Panc1 (cell line): Measurements from ENCODE around the gene ELMO1. TPM values are rescaled to one million over a fixed set of nuclear protein-coding genes. Genes with fewer than 3 reads are reported as not detected.

ENCODE experiments used
- ATAC-seq: fragments of 200-7000 bp; cut with Tn5 transposase; 2 replicates; pipeline ENCODE4 v1.9.1; 2020; ENCODE audit warnings: mild to moderate bottlenecking, moderate library complexity
- BruUV-seq: library from RNA; stranded (reverse); fragments of 400-500 nt; replicated peaks from 2 replicates; lab custom pipeline; 2021; lab: Mats Ljungman, UMichigan
- CTCF ChIA-PET: fragments of 300-600 bp; sonication (Branson Sonifier 250); formaldehyde crosslinking; loops from one replicate; lab custom pipeline; 2022; ENCODE audit warnings: antibody characterized with exemption; lab: Charles Lee
- POLR2A ChIA-PET: fragments of 300-600 bp; sonication (Branson Sonifier 250); formaldehyde crosslinking; loops from one replicate; lab custom pipeline; 2022; ENCODE audit warnings: antibody characterized with exemption; lab: Charles Lee
- DNase-seq: peaks from one replicate; pipeline ENCODE4 v3.0.0-alpha.2; 2010; ENCODE audit warnings: low read depth, low spot score
- H3K27ac ChIP-seq: 2 replicates; pipeline ENCODE4 v1.5.1; 2011; ENCODE audit warnings: mild to moderate bottlenecking, low read length, inconsistent platforms
- H3K27me3 ChIP-seq: fragments of 200-500 bp; sonication (Bioruptor generic); 2 replicates; pipeline ENCODE4 v1.6.0; 2014; ENCODE audit warnings: low read length, inconsistent platforms; ENCODE audit not compliant: control insufficient read depth, insufficient read depth
- H3K36me3 ChIP-seq: fragments of 200-500 bp; sonication (Bioruptor generic); 2 replicates; pipeline ENCODE4 v1.5.1; 2014; ENCODE audit warnings: inconsistent platforms, mild to moderate bottlenecking, low read length, moderate library complexity; ENCODE audit not compliant: control insufficient read depth, insufficient read depth
- H3K4me1 ChIP-seq: 2 replicates; pipeline ENCODE4 v1.5.1; 2011; ENCODE audit warnings: inconsistent platforms, mild to moderate bottlenecking, low read length, moderate library complexity; ENCODE audit not compliant: control insufficient read depth, insufficient read depth
- H3K4me3 ChIP-seq, 2 experiments: 2 replicates each; pipeline ENCODE4 v1.5.1; 2011 to 2012; ENCODE audit warnings: low read depth in 2 of 2, low read length in 2 of 2, mild to moderate bottlenecking in 2 of 2, inconsistent platforms in 1 of 2, moderate library complexity in 1 of 2
- H3K9me3 ChIP-seq: fragments of 200-500 bp; sonication (Bioruptor generic); 2 replicates; pipeline ENCODE4 v1.5.1; 2014; ENCODE audit warnings: low read depth, mild to moderate bottlenecking, inconsistent platforms, low read length, moderate library complexity; ENCODE audit not compliant: control insufficient read depth, insufficient read depth
- CTCF ChIP-seq: fragments of 450-650 bp; IDR thresholded peaks from 2 replicates; pipeline ENCODE4 v1.5.1; 2017; ENCODE audit warnings: mild to moderate bottlenecking
- POLR2AphosphoS5 ChIP-seq: IDR thresholded peaks from 2 replicates; pipeline ENCODE4 v1.6.1; 2012; ENCODE audit warnings: mild to moderate bottlenecking, low read depth, low read length, moderate library complexity
- REST ChIP-seq, 2 experiments: IDR thresholded peaks; 2 replicates each; pipeline ENCODE4 v1.6.1; 2011 to 2012; ENCODE audit warnings: low read depth in 2 of 2, control low read depth in 1 of 2, low read length in 1 of 2, mild to moderate bottlenecking in 1 of 2, moderate library complexity in 1 of 2; ENCODE audit not compliant: insufficient read depth in 1 of 2
- SIN3A ChIP-seq: IDR thresholded peaks from 2 replicates; pipeline ENCODE4 v1.6.1; 2012; ENCODE audit warnings: low read depth, mild to moderate bottlenecking, low read length, moderate library complexity, borderline replicate concordance; ENCODE audit not compliant: insufficient read depth
- TCF7L2 ChIP-seq: IDR thresholded peaks from 2 replicates; pipeline ENCODE4 v1.6.1; 2011; ENCODE audit warnings: mild to moderate bottlenecking, low read depth, low read length, inconsistent platforms
- in situ Hi-C: cut with HindIII; loops from 2 replicates; pipeline ENCODE4 v1.10.0; 2016; ENCODE audit warnings: low sequenced_read_pairs, low pct_unique_long_range_greater_than_20kb
- intact Hi-C: fragments of 100-400 bp; cut with micrococcal nuclease; formaldehyde crosslinking; loops from one replicate; pipeline ENCODE4 v1.10.0; 2022; ENCODE audit not compliant: unreplicated experiment
- total RNA-seq: library from RNA; stranded (reverse); gene quantifications from one replicate; pipeline ENCODE4 v1.2.1, GENCODE V29; 2021; ENCODE audit not compliant: unreplicated experiment

The ELMO1 gene
- total RNA-seq, 1 experiment from 2014 or later = 0.80 TPM

GRCh38 chr7:37441386-37441760 lies 7.3 kb downstream of the ELMO1 start:
- no peak overlapping the region for H3K27ac ChIP-seq
- intact Hi-C loops = no loop called here

GRCh38 chr7:37440738-37441385 lies 7.8 kb downstream of the ELMO1 start:
- TF ChIP-seq TCF7L2 (no peak), SIN3A (no peak), REST (IDR thresholded peaks at IDR 0.05; ENCODE audit: insufficient read depth in 1 of 2, low read depth in 2 of 2, low read length in 1 of 2) (no peak), CTCF (no peak), POLR2AphosphoS5 (no peak)
- in situ Hi-C loops = no loop called here
- no peaks in the 10 kb centered on the region for H3K27me3 ChIP-seq
- ATAC-seq = no peak
- ChIA-PET CTCF (no interaction called here), POLR2A (no interaction called here)
- H3K4me1 ChIP-seq = no peaks in the 10 kb centered on the region
- no peaks in the 10 kb centered on the region for H3K36me3 ChIP-seq
- no TSS peak for BruUV-seq
- H3K9me3 ChIP-seq = no peaks in the 10 kb centered on the region
- H3K27ac ChIP-seq = no peak overlapping the region
- no peak overlapping the region for H3K4me3 ChIP-seq
- no peak for DNase-seq
- intact Hi-C loops = no loop called here

More at GRCh38 chr7:37441386-37441760, 7.3 kb downstream of the ELMO1 start:
- ATAC-seq (no peak), DNase-seq (no peak)
- POLR2A ChIA-PET = no interaction called here
- BruUV-seq = no TSS peak
- Histone ChIP-seq H3K4me1 (no peaks in the 10 kb centered on the region), H3K36me3 (no peaks in the 10 kb centered on the region), H3K4me3 (no peak overlapping the region), H3K27me3 (no peaks in the 10 kb centered on the region), H3K9me3 (no peaks in the 10 kb centered on the region)
- in situ Hi-C loops = no loop called here
- CTCF ChIA-PET = interaction anchor here (0.5 kb wide), 1 partner anchor 16 kb away, joined by 4 read pairs; no protein-coding TSS in a partner anchor
- TF ChIP-seq POLR2AphosphoS5 (no peak), TCF7L2 (no peak), REST (IDR thresholded peaks at IDR 0.05; ENCODE audit: insufficient read depth in 1 of 2, low read depth in 2 of 2, low read length in 1 of 2) (no peak), CTCF (no peak), SIN3A (no peak)
